Measurements from ENCODE around the gene GDF10.

GRCh38 chr10:47276071-47276470 is 23.9 kb upstream of the GDF10 start:
- TF ChIP-seq, protein P1, sequence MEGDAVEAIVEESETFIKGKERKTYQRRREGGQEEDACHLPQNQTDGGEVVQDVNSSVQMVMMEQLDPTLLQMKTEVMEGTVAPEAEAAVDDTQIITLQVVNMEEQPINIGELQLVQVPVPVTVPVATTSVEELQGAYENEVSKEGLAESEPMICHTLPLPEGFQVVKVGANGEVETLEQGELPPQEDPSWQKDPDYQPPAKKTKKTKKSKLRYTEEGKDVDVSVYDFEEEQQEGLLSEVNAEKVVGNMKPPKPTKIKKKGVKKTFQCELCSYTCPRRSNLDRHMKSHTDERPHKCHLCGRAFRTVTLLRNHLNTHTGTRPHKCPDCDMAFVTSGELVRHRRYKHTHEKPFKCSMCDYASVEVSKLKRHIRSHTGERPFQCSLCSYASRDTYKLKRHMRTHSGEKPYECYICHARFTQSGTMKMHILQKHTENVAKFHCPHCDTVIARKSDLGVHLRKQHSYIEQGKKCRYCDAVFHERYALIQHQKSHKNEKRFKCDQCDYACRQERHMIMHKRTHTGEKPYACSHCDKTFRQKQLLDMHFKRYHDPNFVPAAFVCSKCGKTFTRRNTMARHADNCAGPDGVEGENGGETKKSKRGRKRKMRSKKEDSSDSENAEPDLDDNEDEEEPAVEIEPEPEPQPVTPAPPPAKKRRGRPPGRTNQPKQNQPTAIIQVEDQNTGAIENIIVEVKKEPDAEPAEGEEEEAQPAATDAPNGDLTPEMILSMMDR (IDR thresholded peaks at IDR 0.05; ENCODE audit: low read depth, low read length) = no peak
- no peak for TF ChIP-seq EZH2phosphoT487 (IDR thresholded peaks at IDR 0.05; ENCODE audit: low read depth)

Data from OCI-LY3 (cell line).